NCI-H526 treated with DMSO at 0.1 percent for 48 hours (cell line): Measurements from ENCODE around the gene KATNAL1.
"Not testable (repeated sequence)": the region's sequence is repeated elsewhere in the genome, so short reads cannot be mapped to it uniquely, and the experiment has no call there.

ENCODE experiments used
- DNase-seq: peaks from one replicate; lab custom pipeline; 2025; lab: John Stamatoyannopoulos, UW

Gene KATNAL1

GRCh38 chr13:30212256-30212655 is 95.1 kb downstream of the KATNAL1 start:
- DNase-seq = no peak

GRCh38 chr13:30211745-30212144 is 95.6 kb downstream of the KATNAL1 start:
- no peak for DNase-seq

GRCh38 chr13:30204564-30204963 is 102.8 kb downstream of the KATNAL1 start:
- no peak for DNase-seq

GRCh38 chr13:30196025-30196424 is 111.3 kb downstream of the KATNAL1 start:
- no peak for DNase-seq

- no peak for DNase-seq
Measured at GRCh38 chr13:30194906-30195305, 112.4 kb downstream of the KATNAL1 start.

GRCh38 chr13:30193279-30194234 is 113.8 kb downstream of the KATNAL1 start:
- peak; percentile 61 for DNase-seq

GRCh38 chr13:30192320-30193093 is 114.8 kb downstream of the KATNAL1 start:
- DNase-seq = no peak

GRCh38 chr13:30191491-30192100 is 115.8 kb downstream of the KATNAL1 start:
- no peak for DNase-seq

GRCh38 chr13:30186634-30187415 is 120.5 kb downstream of the KATNAL1 start:
- peak; percentile 66 for DNase-seq

- no peak for DNase-seq
Measured at GRCh38 chr13:30181888-30182651, 125.3 kb downstream of the KATNAL1 start.

GRCh38 chr13:30179597-30180276 is 127.6 kb downstream of the KATNAL1 start:
- no peak for DNase-seq

- DNase-seq = no peak
Measured at GRCh38 chr13:30178976-30179375, 128.4 kb downstream of the KATNAL1 start.

- no peak for DNase-seq
Measured at GRCh38 chr13:30175166-30175565, 132.2 kb downstream of the KATNAL1 start.

GRCh38 chr13:30174250-30174649 is 133.1 kb downstream of the KATNAL1 start:
- not testable (repeated sequence) for DNase-seq

- DNase-seq = no peak
Measured at GRCh38 chr13:30173303-30173610, 134.1 kb downstream of the KATNAL1 start.

GRCh38 chr13:30172593-30173302 is 134.6 kb downstream of the KATNAL1 start:
- DNase-seq = no peak

GRCh38 chr13:30170569-30170968 is 136.8 kb downstream of the KATNAL1 start:
- DNase-seq = no peak

GRCh38 chr13:30169442-30169841 is 137.9 kb downstream of the KATNAL1 start:
- DNase-seq = no peak

GRCh38 chr13:30165796-30166195 is 141.6 kb downstream of the KATNAL1 start:
- DNase-seq = no peak

- no peak for DNase-seq
Measured at GRCh38 chr13:30165071-30165470, 142.3 kb downstream of the KATNAL1 start.
